Hematopoietic multipotent progenitor cell treated with erythropoietin and hydrocortisone succinate and interleukin-3 and kit ligand, for 8 days (in vitro differentiated cells): ENCODE results near the gene FBXL5.
"Not testable (repeated sequence)": the region's sequence is repeated elsewhere in the genome, so short reads cannot be mapped to it uniquely, and the experiment has no call there.

Source experiments
- DNase-seq: peaks from one replicate; pipeline ENCODE4 v3.0.0-alpha.2; 2015

FBXL5 gene

GRCh38 chr4:15649914-15650545, 5.1 kb downstream of the FBXL5 start:
- DNase-seq, result peak; percentile 89

GRCh38 chr4:15648600-15648999, 6.6 kb downstream of the FBXL5 start:
- DNase-seq, result no peak

- DNase-seq, result no peak
Observed at GRCh38 chr4:15638418-15638817, 16.7 kb downstream of the FBXL5 start.

GRCh38 chr4:15636818-15637217, 18.3 kb downstream of the FBXL5 start:
- DNase-seq, result no peak

- not testable (repeated sequence) for DNase-seq
Observed at GRCh38 chr4:15617407-15617806, 37.8 kb downstream of the FBXL5 start.

GRCh38 chr4:15614891-15615290, 40.3 kb downstream of the FBXL5 start:
- DNase-seq, result not testable (repeated sequence)

- DNase-seq, result no peak
Observed at GRCh38 chr4:15612136-15612535, 43.0 kb downstream of the FBXL5 start.

GRCh38 chr4:15610855-15611254, 44.3 kb downstream of the FBXL5 start:
- DNase-seq, result no peak

GRCh38 chr4:15605537-15605936, 49.6 kb downstream of the FBXL5 start:
- no peak for DNase-seq

- no peak for DNase-seq
Observed at GRCh38 chr4:15601862-15602261, 53.3 kb downstream of the FBXL5 start.

GRCh38 chr4:15600176-15600575, 55.0 kb downstream of the FBXL5 start:
- no peak for DNase-seq

GRCh38 chr4:15598644-15599043, 56.5 kb downstream of the FBXL5 start:
- DNase-seq, result no peak

- no peak for DNase-seq
Observed at GRCh38 chr4:15592799-15593198, 62.4 kb downstream of the FBXL5 start.

GRCh38 chr4:15587649-15588048, 67.5 kb downstream of the FBXL5 start:
- DNase-seq, result no peak

- no peak for DNase-seq
Observed at GRCh38 chr4:15586066-15586465, 69.1 kb downstream of the FBXL5 start.

GRCh38 chr4:15585331-15585730, 69.8 kb downstream of the FBXL5 start:
- DNase-seq, result no peak

- no peak for DNase-seq
Observed at GRCh38 chr4:15584785-15585184, 70.4 kb downstream of the FBXL5 start.

GRCh38 chr4:15577508-15577907, 77.6 kb downstream of the FBXL5 start:
- no peak for DNase-seq

- no peak for DNase-seq
Observed at GRCh38 chr4:15575966-15576365, 79.2 kb downstream of the FBXL5 start.

GRCh38 chr4:15569746-15570145, 85.4 kb downstream of the FBXL5 start:
- no peak for DNase-seq

GRCh38 chr4:15568821-15569220, 86.3 kb downstream of the FBXL5 start:
- no peak for DNase-seq

- no peak for DNase-seq
Observed at GRCh38 chr4:15563871-15564270, 91.3 kb downstream of the FBXL5 start.

- DNase-seq, result no peak
Observed at GRCh38 chr4:15562623-15563022, 92.5 kb downstream of the FBXL5 start.

GRCh38 chr4:15562114-15562513, 93.0 kb downstream of the FBXL5 start:
- no peak for DNase-seq

- no peak for DNase-seq
Observed at GRCh38 chr4:15558561-15558960, 96.6 kb downstream of the FBXL5 start.
